Ovary (tissue), 9 donors: ENCODE results near the gene KLHDC7A. TPM values are rescaled to one million over a fixed set of nuclear protein-coding genes. Genes with fewer than 3 reads are reported as not detected.

ENCODE experiments used
- DNase-seq, 5 donors: peaks; one replicate each; pipeline ENCODE4 v3.0.0-alpha.2; 2019 to 2020
- H3K27ac ChIP-seq, 2 donors: fragments of 200-600 bp; one replicate each; pipeline versions ENCODE4 v1.5.1 to v1.8.0; 2019 to 2022
- H3K27me3 ChIP-seq: fragments of 200-600 bp; one replicate; pipeline ENCODE4 v1.8.0; 2022
- H3K36me3 ChIP-seq: fragments of 200-600 bp; sonication (generic); one replicate; pipeline ENCODE4 v1.5.1; 2019
- H3K4me1 ChIP-seq: one replicate; pipeline ENCODE4 v1.8.1; 2013; ENCODE audit warnings: mild to moderate bottlenecking, moderate library complexity; ENCODE audit not compliant: insufficient read depth
- H3K4me3 ChIP-seq: fragments of 200-600 bp; sonication (generic); one replicate; pipeline ENCODE4 v1.5.1; 2017
- H3K9me3 ChIP-seq, 2 donors: fragments of 200-600 bp in 1 of 2; sonication (generic) in 1 of 2; one replicate each; pipeline versions ENCODE4 v1.5.1 to v1.8.1; 2013 to 2019; ENCODE audit warnings: mild to moderate bottlenecking in 1 of 2, moderate library complexity in 1 of 2
- CTCF ChIP-seq, 3 donors: fragments of 450-650 bp in 2 of 3; fragments of 200-600 bp in 1 of 3; IDR thresholded peaks; one replicate each; pipeline versions ENCODE4 v1.5.1 to v1.8.0; 2016 to 2022; ENCODE audit warnings: antibody characterized with exemption in 3 of 3, mild to moderate bottlenecking in 1 of 3
- EP300 ChIP-seq: sonication (generic); formaldehyde crosslinking; IDR thresholded peaks from one replicate; pipeline ENCODE4 v1.6.1; 2017; ENCODE audit warnings: antibody characterized with exemption
- POLR2A ChIP-seq: fragments of 450-650 bp; IDR thresholded peaks from one replicate; pipeline ENCODE4 v1.6.1; 2017; ENCODE audit warnings: antibody characterized with exemption, mild to moderate bottlenecking, moderate library complexity
- WGBS, 3 donors: extraction: QIAGEN DNeasy Blood & Tissue Kit in 1 of 3; methylation state at CpG; one replicate each; pipeline versions ENCODE4 v1.1.5 to v1.1.7; 2013 to 2017; 5-methylcytosine and 5-hydroxymethylcytosine counted together
- intact Hi-C, 4 donors: fragments of 100-400 bp; cut with DNase I; formaldehyde crosslinking; loops; one replicate each; pipeline versions ENCODE4 v1.11.0 to v1.15.1; 2022 to 2023
- polyA plus RNA-seq, 2 donors: library from polyadenylated mRNA; stranded (reverse); fragments of 200-250 nt in 1 of 2; fragments of 350-450 nt in 1 of 2; fragmentation: Illumina TruSeq in 1 of 2; extraction: RNeasy Lipid Tissue Mini Kit (QIAGEN cat#74804) in 1 of 2; gene quantifications; one replicate each; pipeline ENCODE4 v1.2.3, GENCODE V29; 2013 to 2014
- total RNA-seq, 7 donors: library from RNA; depleted of rRNA in 2 of 7; stranded (reverse); fragments of >200 nt in 2 of 7; fragmentation: NEBNext Ultra II Directional in 3 of 7; extraction: Animal tissue kit (Norgen Biotek cat#: 25700) in 3 of 7; gene quantifications; one replicate each; pipeline versions ENCODE4 v1.1.0 to v1.2.4, GENCODE V29; 2016 to 2023
- donor health status: DM: no; HTN: no; CAD: no; lungs with moderate emphysema.
- donor health status: DM: no; HTN: no; CAD: no.
- donor health status: Bipolar disorder and iron deficiency.
- donor health status: DM: yes; HTN: yes; CAD: no.
- donor health status: DM: no; HTN: no; CAD: no.
- donor health status: DM: yes; HTN: yes; CAD: no.

Gene KLHDC7A
- total and polyA plus RNA-seq, 9 donors = 0.01 to 0.92 (median 0.36) TPM; not detected in 4

DNA sequence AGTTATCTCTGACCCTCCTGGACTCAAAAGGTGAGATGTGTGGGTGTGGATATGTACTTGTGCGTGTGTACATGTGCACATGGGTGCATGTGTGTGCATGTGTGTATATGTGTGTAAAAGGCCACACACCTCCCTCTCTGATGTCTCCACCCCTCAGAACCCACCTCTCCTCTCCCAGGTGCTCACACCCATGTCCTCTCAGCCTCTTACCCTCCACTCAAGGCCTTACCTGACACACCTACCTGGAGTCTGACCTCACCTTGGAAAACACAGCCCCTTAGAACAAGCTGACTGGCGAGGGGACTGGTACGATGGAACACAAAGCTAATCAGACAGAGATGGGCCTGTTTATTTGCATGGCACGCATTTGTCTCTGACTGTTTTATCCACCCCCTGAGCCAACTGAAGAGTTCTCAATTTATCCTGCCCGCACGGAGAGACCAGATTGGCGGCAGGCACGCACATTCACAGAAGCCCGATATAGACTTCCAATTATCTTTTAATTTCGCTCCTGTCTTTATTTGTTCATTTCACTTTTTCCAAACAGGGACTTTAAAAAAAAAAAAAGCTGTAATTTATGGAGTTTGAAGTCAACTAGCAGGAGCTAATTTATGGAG is 6.1 kb upstream of the KLHDC7A start:
- H3K27me3 ChIP-seq = no peaks in the 10 kb centered on the region
- no peak for DNase-seq
- TF ChIP-seq CTCF (IDR thresholded peaks at IDR 0.05) (no peak), EP300 (no peak), POLR2A (no peak)
- H3K36me3 ChIP-seq = no peaks in the 10 kb centered on the region
- no peaks in the 10 kb centered on the region for H3K4me1 ChIP-seq
- intact Hi-C loops = no loop called here
- 83 to 87% (median 87%) methylated on average over 10 of the region's 10 CpGs for WGBS, 3 donors
- H3K27ac ChIP-seq = no peak overlapping the region
- H3K9me3 ChIP-seq = no peaks in the 10 kb centered on the region
- no peak overlapping the region for H3K4me3 ChIP-seq

DNA sequence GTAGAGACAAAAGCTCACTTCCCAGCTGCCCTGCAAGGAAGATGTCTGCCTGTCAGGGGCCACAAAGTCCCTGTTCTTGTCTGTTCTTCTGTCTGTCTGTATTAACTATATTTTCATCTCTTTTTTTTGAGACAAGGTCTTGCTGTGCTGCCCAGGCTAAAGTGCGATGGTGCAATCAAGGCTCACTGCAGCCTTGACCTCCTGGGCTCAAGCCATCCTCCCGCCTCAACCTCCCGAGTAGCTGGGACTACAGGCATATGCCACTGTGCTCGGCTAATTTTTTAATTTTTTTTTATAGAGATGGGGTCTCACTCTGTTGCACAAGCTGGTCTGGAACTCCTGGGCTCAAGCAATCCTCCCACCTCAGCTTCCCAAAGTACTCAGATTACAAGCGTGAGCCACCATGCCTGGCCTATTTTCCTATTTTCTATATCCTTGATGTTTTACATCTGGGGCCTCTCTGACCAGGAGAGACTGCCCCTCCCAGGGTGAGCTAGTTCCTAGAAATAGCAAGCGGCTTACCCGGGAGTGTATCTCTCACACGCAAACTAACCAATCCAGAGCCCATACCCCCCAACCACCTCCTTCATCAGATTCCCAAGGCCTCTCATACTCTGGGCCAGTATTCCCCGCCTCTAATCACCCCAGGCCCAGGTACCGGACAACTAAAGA is 5.4 kb upstream of the KLHDC7A start:
- Histone ChIP-seq H3K4me3 (no peak overlapping the region), H3K27ac (no peak overlapping the region), H3K9me3 (no peaks in the 10 kb centered on the region), H3K27me3 (no peaks in the 10 kb centered on the region), H3K4me1 (no peaks in the 10 kb centered on the region), H3K36me3 (no peaks in the 10 kb centered on the region)
- no peak for DNase-seq
- intact Hi-C loops = no loop called here
- TF ChIP-seq POLR2A (no peak), EP300 (no peak), CTCF (IDR thresholded peaks at IDR 0.05) (no peak)
- WGBS, 3 donors = 29 to 44% (median 38%) methylated on average over 10 of the region's 10 CpGs

DNA sequence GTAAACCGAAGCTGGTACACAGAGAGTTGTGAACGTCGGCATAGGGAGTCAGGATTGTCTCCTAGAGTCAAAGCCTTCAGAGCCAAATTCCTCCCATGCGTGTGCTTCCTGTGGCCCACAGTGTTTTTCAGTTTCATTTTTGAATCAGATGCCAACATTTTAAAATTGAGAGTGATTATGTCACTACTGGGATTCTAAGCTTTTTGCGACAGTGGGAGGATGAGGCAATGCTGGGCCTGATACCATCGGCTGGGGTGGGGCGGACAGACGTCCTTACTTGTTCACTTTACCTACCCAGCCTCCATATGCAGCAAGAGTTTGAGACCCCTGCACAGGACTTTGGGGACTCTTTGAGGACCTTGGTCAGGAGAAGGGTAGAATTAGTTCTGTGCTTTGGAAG is 1.3 kb upstream of the KLHDC7A start:
- WGBS, 3 donors = 66 to 68% (median 66%) methylated on average over 8 of the region's 8 CpGs
- H3K36me3 ChIP-seq = no peaks in the 10 kb centered on the region
- no peak overlapping the region for H3K4me3 ChIP-seq
- H3K27ac ChIP-seq = no peak overlapping the region
- no peak for DNase-seq
- no peaks in the 10 kb centered on the region for H3K4me1 ChIP-seq
- no peaks in the 10 kb centered on the region for H3K27me3 ChIP-seq
- H3K9me3 ChIP-seq = no peaks in the 10 kb centered on the region
- intact Hi-C loops = no loop called here
- TF ChIP-seq EP300 = no peak
- TF ChIP-seq POLR2A = no peak
- TF ChIP-seq CTCF (IDR thresholded peaks at IDR 0.05) = no peak

DNA sequence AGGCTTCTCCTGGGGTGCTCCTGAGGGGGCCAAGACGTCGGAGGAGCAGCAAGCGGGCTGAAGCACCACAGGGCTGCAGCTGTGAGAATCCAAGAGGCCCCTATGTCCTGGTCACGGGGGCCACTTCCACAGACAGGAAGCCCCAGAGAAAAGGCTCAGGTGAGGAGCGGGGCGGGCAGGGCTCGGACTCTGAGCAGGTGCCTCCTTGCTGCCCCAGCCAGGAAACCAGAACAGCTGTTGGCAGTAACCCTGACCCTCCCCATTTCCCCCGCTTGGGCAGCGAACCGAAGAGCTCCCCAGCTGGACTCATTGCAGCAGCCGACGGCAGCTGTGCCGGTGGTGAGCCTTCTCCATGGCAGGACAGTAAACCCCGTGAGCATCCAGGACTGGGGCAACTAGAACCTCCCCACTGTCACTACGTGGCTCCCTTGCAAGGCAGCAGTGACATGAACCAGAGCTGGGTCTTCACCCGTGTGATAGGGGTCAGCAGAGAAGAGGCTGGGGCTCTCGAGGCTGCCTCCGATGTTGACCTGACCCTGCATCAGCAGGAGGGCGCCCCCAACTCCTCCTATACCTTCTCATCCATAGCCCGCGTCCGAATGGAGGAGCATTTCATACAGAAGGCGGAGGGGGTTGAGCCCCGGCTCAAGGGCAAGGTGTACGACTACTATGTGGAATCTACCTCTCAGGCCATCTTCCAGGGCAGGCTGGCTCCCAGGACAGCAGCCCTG is 625 bp downstream of the KLHDC7A start:
- Histone ChIP-seq H3K4me3 (no peak overlapping the region), H3K9me3 (no peaks in the 10 kb centered on the region), H3K27me3 (no peaks in the 10 kb centered on the region), H3K36me3 (no peaks in the 10 kb centered on the region), H3K4me1 (no peaks in the 10 kb centered on the region), H3K27ac (no peak overlapping the region)
- TF ChIP-seq CTCF (IDR thresholded peaks at IDR 0.05) = no peak
- no peak for TF ChIP-seq POLR2A
- TF ChIP-seq EP300 = no peak
- WGBS, 3 donors = 55 to 76% (median 62%) methylated on average over 17 to 25 of the region's 25 CpGs
- intact Hi-C loops = no loop called here
- no peak for DNase-seq
